Stomach (tissue), 4 donors: ENCODE results near the gene EMCN.

Source experiments
- EP300 ChIP-seq: sonication (generic); formaldehyde crosslinking; IDR thresholded peaks from one replicate; pipeline ENCODE4 v1.6.1; 2017; ENCODE audit warnings: antibody characterized with exemption
- POLR2A ChIP-seq, 4 donors: fragments of 450-650 bp; IDR thresholded peaks; one replicate each; pipeline ENCODE4 v1.6.1; 2016; ENCODE audit warnings: antibody characterized with exemption in 4 of 4, control low read depth in 2 of 4, mild to moderate bottlenecking in 1 of 4, moderate library complexity in 1 of 4
- POLR2AphosphoS5 ChIP-seq, 3 donors: sonication (generic); formaldehyde crosslinking; IDR thresholded peaks; one replicate each; pipeline ENCODE4 v1.6.1; 2016; ENCODE audit warnings: antibody characterized with exemption in 3 of 3
- TF ChIP-seq, protein P1 (sequence below), 7 experiments: fragments of 450-650 bp in 4 of 7; fragments of 200-600 bp in 3 of 7; sonication (generic) in 3 of 7; IDR thresholded peaks; one replicate each; pipeline ENCODE4 v1.5.1; 2016 to 2019; ENCODE audit warnings: antibody characterized with exemption in 7 of 7, control low read depth in 2 of 7, mild to moderate bottlenecking in 1 of 7

DNA sequence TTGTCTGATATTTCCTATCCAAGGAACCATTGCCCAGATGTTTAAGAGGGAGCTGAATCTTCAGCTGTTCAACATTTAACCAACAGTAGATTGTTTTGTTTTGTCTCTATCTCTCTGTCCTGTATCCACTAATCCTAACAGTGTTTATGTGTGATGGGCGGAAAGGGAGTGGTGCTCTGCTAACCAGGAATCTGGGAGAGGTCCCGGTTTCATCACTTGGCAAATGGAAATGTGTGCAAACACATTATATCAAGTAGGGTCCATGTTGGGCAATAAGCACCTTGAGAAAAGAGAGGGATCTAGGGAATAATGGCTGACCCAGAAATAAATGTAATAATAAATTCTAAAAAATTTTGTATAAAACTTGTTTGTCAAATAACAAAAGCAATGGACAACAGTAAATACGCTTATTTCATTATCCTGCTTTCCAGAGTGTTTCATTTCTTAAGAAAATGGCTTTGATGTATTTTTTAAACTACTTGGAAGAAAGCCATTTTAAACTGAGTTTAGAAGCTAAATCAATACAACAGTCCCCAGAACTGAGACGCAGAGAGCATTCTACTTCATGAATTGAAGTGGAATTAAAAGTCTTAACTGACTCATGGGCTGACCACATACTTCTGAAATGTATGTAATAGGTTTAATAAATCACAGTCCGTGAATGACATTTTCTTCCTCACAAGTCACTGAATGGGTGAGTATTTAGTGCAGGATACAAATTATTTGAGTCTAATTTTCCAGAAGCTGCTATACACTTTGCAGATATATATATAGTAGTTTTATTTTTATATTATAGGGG, 55.8 kb downstream of the EMCN start:
- TF ChIP-seq, protein P1, sequence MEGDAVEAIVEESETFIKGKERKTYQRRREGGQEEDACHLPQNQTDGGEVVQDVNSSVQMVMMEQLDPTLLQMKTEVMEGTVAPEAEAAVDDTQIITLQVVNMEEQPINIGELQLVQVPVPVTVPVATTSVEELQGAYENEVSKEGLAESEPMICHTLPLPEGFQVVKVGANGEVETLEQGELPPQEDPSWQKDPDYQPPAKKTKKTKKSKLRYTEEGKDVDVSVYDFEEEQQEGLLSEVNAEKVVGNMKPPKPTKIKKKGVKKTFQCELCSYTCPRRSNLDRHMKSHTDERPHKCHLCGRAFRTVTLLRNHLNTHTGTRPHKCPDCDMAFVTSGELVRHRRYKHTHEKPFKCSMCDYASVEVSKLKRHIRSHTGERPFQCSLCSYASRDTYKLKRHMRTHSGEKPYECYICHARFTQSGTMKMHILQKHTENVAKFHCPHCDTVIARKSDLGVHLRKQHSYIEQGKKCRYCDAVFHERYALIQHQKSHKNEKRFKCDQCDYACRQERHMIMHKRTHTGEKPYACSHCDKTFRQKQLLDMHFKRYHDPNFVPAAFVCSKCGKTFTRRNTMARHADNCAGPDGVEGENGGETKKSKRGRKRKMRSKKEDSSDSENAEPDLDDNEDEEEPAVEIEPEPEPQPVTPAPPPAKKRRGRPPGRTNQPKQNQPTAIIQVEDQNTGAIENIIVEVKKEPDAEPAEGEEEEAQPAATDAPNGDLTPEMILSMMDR (IDR thresholded peaks at IDR 0.05) = no peak
- TF ChIP-seq POLR2A (IDR thresholded peaks at IDR 0.05) (no peak), EP300 (no peak), POLR2AphosphoS5 (IDR thresholded peaks at IDR 0.05) (no peak)
